Transverse colon (tissue), 4 donors: ENCODE data around the gene FUT9.

ENCODE experiments used
- EP300 ChIP-seq: sonication (generic); formaldehyde crosslinking; IDR thresholded peaks from one replicate; pipeline ENCODE4 v1.6.1; 2017; ENCODE audit warnings: antibody characterized with exemption, low read depth
- POLR2A ChIP-seq: fragments of 450-650 bp; IDR thresholded peaks from one replicate; pipeline ENCODE4 v1.6.1; 2016; ENCODE audit warnings: antibody characterized with exemption, mild to moderate bottlenecking, moderate library complexity
- POLR2AphosphoS5 ChIP-seq, 3 donors: sonication (generic); formaldehyde crosslinking; IDR thresholded peaks; one replicate each; pipeline ENCODE4 v1.6.1; 2016; ENCODE audit warnings: antibody characterized with exemption in 3 of 3
- TF ChIP-seq, protein P1 (sequence below), 5 experiments: fragments of 200-600 bp in 3 of 5; fragments of 450-650 bp in 2 of 5; sonication (generic) in 3 of 5; IDR thresholded peaks; 1 replicate in 2 of 5; 2 replicates in 3 of 5; pipeline ENCODE4 v1.5.1; 2016 to 2017; ENCODE audit warnings: antibody characterized with exemption in 5 of 5, inconsistent platforms in 3 of 5, mild to moderate bottlenecking in 2 of 5, moderate library complexity in 1 of 5

DNA sequence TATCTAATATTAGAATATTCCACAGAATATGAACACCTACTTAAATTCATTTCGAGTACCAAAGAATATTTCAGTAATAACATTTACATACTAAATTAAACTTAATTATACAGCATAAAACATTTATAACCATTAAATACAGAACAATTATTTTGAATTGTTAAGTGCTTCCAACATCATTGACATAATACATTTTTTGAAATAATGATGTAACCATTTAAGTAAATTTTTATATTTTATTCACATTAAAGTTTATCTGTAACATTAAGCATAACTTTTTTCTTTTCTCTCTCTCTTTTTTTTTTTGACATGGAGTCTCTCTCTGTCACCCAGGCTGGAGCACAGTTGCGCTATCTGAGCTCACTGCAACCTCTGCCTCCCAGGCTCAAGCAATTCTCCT is 44.5 kb downstream of the FUT9 start:
- TF ChIP-seq EP300, result no peak
- TF ChIP-seq, protein P1, sequence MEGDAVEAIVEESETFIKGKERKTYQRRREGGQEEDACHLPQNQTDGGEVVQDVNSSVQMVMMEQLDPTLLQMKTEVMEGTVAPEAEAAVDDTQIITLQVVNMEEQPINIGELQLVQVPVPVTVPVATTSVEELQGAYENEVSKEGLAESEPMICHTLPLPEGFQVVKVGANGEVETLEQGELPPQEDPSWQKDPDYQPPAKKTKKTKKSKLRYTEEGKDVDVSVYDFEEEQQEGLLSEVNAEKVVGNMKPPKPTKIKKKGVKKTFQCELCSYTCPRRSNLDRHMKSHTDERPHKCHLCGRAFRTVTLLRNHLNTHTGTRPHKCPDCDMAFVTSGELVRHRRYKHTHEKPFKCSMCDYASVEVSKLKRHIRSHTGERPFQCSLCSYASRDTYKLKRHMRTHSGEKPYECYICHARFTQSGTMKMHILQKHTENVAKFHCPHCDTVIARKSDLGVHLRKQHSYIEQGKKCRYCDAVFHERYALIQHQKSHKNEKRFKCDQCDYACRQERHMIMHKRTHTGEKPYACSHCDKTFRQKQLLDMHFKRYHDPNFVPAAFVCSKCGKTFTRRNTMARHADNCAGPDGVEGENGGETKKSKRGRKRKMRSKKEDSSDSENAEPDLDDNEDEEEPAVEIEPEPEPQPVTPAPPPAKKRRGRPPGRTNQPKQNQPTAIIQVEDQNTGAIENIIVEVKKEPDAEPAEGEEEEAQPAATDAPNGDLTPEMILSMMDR (IDR thresholded peaks at IDR 0.05), result no peak
- TF ChIP-seq POLR2AphosphoS5 (IDR thresholded peaks at IDR 0.05), result no peak
- no peak for TF ChIP-seq POLR2A
